Lower leg skin (tissue), 4 donors: ENCODE measurements around the gene LMOD1. TPM values are rescaled to one million over a fixed set of nuclear protein-coding genes. Genes with fewer than 3 reads are reported as not detected.
A peak's percentile ranks its signal among the peaks of the same experiment; 100 is the strongest.
"Not testable (repeated sequence)": the region's sequence is repeated elsewhere in the genome, so short reads cannot be mapped to it uniquely, and the experiment has no call there.

Experiments
- DNase-seq, 2 donors: peaks; one replicate each; pipeline ENCODE4 v3.0.0-alpha.2; 2019; ENCODE audit warnings: low spot score in 2 of 2
- H3K4me3 ChIP-seq: fragments of 200-600 bp; sonication (generic); 2 replicates; pipeline ENCODE4 v1.5.1; 2017; ENCODE audit warnings: mild to moderate bottlenecking, low read depth; ENCODE audit not compliant: poor library complexity, severe bottlenecking
- CTCF ChIP-seq, 3 donors: fragments of 450-650 bp; IDR thresholded peaks; one replicate each; pipeline ENCODE4 v1.5.1; 2016; ENCODE audit warnings: antibody characterized with exemption in 3 of 3, mild to moderate bottlenecking in 3 of 3, moderate library complexity in 2 of 3
- POLR2A ChIP-seq, 2 donors: fragments of 450-650 bp; IDR thresholded peaks; one replicate each; pipeline ENCODE4 v1.6.1; 2016 to 2017; ENCODE audit warnings: antibody characterized with exemption in 2 of 2, mild to moderate bottlenecking in 1 of 2, moderate library complexity in 1 of 2
- WGBS, 2 donors: methylation state at CpG; one replicate each; pipeline ENCODE4 v1.1.5; 2018; 5-methylcytosine and 5-hydroxymethylcytosine counted together
- intact Hi-C: fragments of 100-400 bp; cut with DNase I; formaldehyde crosslinking; loops from one replicate; pipeline ENCODE4 v1.15.0; 2023; ENCODE audit warnings: low total_unique reads
- total RNA-seq, 4 donors: library from RNA; depleted of rRNA; stranded (reverse); fragments of >200 nt; gene quantifications; one replicate each; pipeline ENCODE4 v1.1.0, GENCODE V29; 2016

Gene LMOD1
- total RNA-seq, 4 donors from 2014 or later, result 11.2 to 56.7 (median 23.4) TPM

- no peak overlapping the region for H3K4me3 ChIP-seq
- 87 to 90% methylated on average over 6 of the region's 6 CpGs for WGBS, 2 donors
- intact Hi-C loops, result no loop called here
- TF ChIP-seq CTCF (IDR thresholded peaks at IDR 0.05) (no peak), POLR2A (IDR thresholded peaks at IDR 0.05) (no peak)
- DNase-seq, result peak in 1 of 2 donors; percentile 63
These were observed 2.3 kb downstream of the LMOD1 start for GRCh38 chr1:201944002-201944401.

GRCh38 chr1:201942129-201942495, 4.2 kb downstream of the LMOD1 start:
- peak in 1 of 2 donors; percentile 28 for DNase-seq
- TF ChIP-seq CTCF (IDR thresholded peaks at IDR 0.05) (no peak), POLR2A (IDR thresholded peaks at IDR 0.05) (no peak)
- 85 to 96% methylated on average over 1 of the region's 1 CpG for WGBS, 2 donors
- no peak overlapping the region for H3K4me3 ChIP-seq
- intact Hi-C loops, result no loop called here

- peak in 1 of 2 donors; percentile 61 for DNase-seq
- 67 to 78% methylated on average over 18 of the region's 18 CpGs for WGBS, 2 donors
- no peak for TF ChIP-seq POLR2A (IDR thresholded peaks at IDR 0.05)
- TF ChIP-seq CTCF (IDR thresholded peaks at IDR 0.05), result no peak
- intact Hi-C loops, result no loop called here
- no peak overlapping the region for H3K4me3 ChIP-seq
These were observed 4.8 kb downstream of the LMOD1 start for GRCh38 chr1:201941420-201942128.

GRCh38 chr1:201940316-201940715, 6.0 kb downstream of the LMOD1 start:
- intact Hi-C loops, H3K4me3 ChIP-seq: not testable (repeated sequence)
- 94 to 95% methylated on average over 10 of the region's 10 CpGs for WGBS, 2 donors
- DNase-seq, result peak in 1 of 2 donors; percentile 70

GRCh38 chr1:201939574-201939973, 6.8 kb downstream of the LMOD1 start:
- H3K4me3 ChIP-seq, result no peak overlapping the region
- 67 to 72% methylated on average over 5 of the region's 5 CpGs for WGBS, 2 donors
- TF ChIP-seq POLR2A (IDR thresholded peaks at IDR 0.05), result no peak
- TF ChIP-seq CTCF (IDR thresholded peaks at IDR 0.05), result no peak
- intact Hi-C loops, result no loop called here
- DNase-seq, result peak in 1 of 2 donors; percentile 32

- peak in 1 of 2 donors; percentile 39 for DNase-seq
- intact Hi-C loops, result no loop called here
- TF ChIP-seq POLR2A (IDR thresholded peaks at IDR 0.05) (no peak), CTCF (IDR thresholded peaks at IDR 0.05) (no peak)
- no peak overlapping the region for H3K4me3 ChIP-seq
- 40 to 50% methylated on average over 4 of the region's 4 CpGs for WGBS, 2 donors
These were observed 7.2 kb downstream of the LMOD1 start for GRCh38 chr1:201939148-201939547.
